ENCODE measurements around the gene ALPG. TPM values are rescaled to one million over a fixed set of nuclear protein-coding genes. Genes with fewer than 3 reads are reported as not detected.

Gene ALPG
- total and polyA plus RNA-seq, 2 donors (not counting 3 experiments of a cell fraction or from before 2014, with no cell fraction given), result not detected

DNA sequence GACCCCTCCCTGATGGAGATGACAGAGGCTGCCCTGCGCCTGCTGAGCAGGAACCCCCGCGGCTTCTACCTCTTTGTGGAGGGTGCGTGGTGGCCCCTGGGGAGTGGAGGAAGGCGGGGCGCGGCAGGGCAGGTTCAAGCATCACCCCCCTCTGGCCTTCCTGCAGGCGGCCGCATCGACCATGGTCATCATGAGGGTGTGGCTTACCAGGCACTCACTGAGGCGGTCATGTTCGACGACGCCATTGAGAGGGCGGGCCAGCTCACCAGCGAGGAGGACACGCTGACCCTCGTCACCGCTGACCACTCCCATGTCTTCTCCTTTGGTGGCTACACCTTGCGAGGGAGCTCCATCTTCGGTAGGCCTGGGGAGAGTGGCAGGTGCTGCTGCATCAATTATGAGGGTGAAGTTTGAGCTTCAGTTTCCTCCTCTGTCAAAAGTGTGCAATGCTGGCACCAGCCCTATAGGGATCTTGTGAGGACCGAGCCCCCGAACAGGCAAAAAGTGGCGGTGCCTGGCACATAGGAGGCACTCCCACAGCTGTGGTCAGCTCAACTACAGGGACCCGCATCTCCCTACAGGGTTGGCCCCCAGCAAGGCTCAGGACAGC, 51.5 kb downstream of the ALPG start:
- Histone ChIP-seq H3K4me1 (ENCODE audit: control insufficient read depth, extremely low read depth, insufficient read depth, low read length) (no peaks in the 10 kb centered on the region), H3K36me3 (ENCODE audit: control insufficient read depth in 2 of 2, extremely low read depth in 1 of 2, insufficient read depth in 2 of 2, low read length in 2 of 2) (no peaks in the 10 kb centered on the region), H3K4me2 (ENCODE audit: insufficient read depth, low read length) (no peak overlapping the region), H3K9me3 (replicated peaks; ENCODE audit: control insufficient read depth, insufficient read depth, low read length) (no peaks in the 10 kb centered on the region), H4K20me1 (replicated peaks; ENCODE audit: control insufficient read depth, extremely low read depth, insufficient read depth, low read length) (no peaks in the 10 kb centered on the region), H3K4me3 (replicated peaks in 1 of 3; ENCODE audit: insufficient read depth in 1 of 3, low read depth in 1 of 3, low read length in 3 of 3) (no peak overlapping the region), H3K27ac (ENCODE audit: insufficient read depth, low read depth, low read length) (no peak overlapping the region), H3K79me2 (ENCODE audit: control insufficient read depth, insufficient read depth, low read length) (no peaks in the 10 kb centered on the region), H3K9ac (replicated peaks; ENCODE audit: extremely low read depth, insufficient read depth, low read length) (no peak overlapping the region), H3K9me1 (replicated peaks; ENCODE audit: control insufficient read depth, extremely low read depth, insufficient read depth, low read length) (no peaks in the 10 kb centered on the region), H3K27me3 (ENCODE audit: control insufficient read depth in 2 of 2, insufficient read depth in 2 of 2, low read length in 2 of 2) (peaks cover 4 to 8% of the 10 kb centered on the region in 2 experiments), H2AFZ (ENCODE audit: low read depth, low read length) (no peak overlapping the region)
- intact Hi-C loops (cut with micrococcal nuclease), result no loop called here
- DNase-seq (ENCODE audit: low read depth, low spot score) (no peak), FAIRE-seq (no peak)
- dilution Hi-C loops (cut with MboI; ENCODE audit: extremely low pct_ligation_motif_present, low sequenced_read_pairs), result no loop called here
- no TSS peak for BruUV-seq (replicated peaks)
- ChIA-PET CTCF (interaction anchor here (1.0 kb wide), 1 partner anchor 64 kb away, joined by 3 read pairs; no protein-coding TSS in a partner anchor), POLR2A (no interaction called here)
- TF ChIP-seq EZH2 (IDR thresholded peaks at IDR 0.05; ENCODE audit: borderline replicate concordance, low read depth, low read length, severe bottlenecking) (no peak), JUN (IDR thresholded peaks at IDR 0.05; ENCODE audit: borderline replicate concordance, insufficient read depth, insufficient read length, low read depth) (no peak), FOS (IDR thresholded peaks at IDR 0.05; ENCODE audit: borderline replicate concordance, insufficient read depth, low read length) (no peak), GATA2 (IDR thresholded peaks at IDR 0.05; ENCODE audit: insufficient read depth, insufficient read length, low read depth, low read length) (no peak), MYC (IDR thresholded peaks at IDR 0.05; ENCODE audit: low read depth, low read length) (no peak), POLR2AphosphoS5 (IDR thresholded peaks at IDR 0.05; ENCODE audit: insufficient read depth, low read depth, low read length) (no peak), POLR2A (IDR thresholded peaks at IDR 0.05; ENCODE audit: low read depth, low read length) (no peak)
- TF ChIP-seq, protein P1, sequence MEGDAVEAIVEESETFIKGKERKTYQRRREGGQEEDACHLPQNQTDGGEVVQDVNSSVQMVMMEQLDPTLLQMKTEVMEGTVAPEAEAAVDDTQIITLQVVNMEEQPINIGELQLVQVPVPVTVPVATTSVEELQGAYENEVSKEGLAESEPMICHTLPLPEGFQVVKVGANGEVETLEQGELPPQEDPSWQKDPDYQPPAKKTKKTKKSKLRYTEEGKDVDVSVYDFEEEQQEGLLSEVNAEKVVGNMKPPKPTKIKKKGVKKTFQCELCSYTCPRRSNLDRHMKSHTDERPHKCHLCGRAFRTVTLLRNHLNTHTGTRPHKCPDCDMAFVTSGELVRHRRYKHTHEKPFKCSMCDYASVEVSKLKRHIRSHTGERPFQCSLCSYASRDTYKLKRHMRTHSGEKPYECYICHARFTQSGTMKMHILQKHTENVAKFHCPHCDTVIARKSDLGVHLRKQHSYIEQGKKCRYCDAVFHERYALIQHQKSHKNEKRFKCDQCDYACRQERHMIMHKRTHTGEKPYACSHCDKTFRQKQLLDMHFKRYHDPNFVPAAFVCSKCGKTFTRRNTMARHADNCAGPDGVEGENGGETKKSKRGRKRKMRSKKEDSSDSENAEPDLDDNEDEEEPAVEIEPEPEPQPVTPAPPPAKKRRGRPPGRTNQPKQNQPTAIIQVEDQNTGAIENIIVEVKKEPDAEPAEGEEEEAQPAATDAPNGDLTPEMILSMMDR (IDR thresholded peaks at IDR 0.05; ENCODE audit: extremely low read depth in 1 of 2, insufficient read depth in 1 of 2, low read depth in 1 of 2, low read length in 2 of 2), result no peak
- TF ChIP-seq, protein P2, sequence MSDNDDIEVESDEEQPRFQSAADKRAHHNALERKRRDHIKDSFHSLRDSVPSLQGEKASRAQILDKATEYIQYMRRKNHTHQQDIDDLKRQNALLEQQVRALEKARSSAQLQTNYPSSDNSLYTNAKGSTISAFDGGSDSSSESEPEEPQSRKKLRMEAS (IDR thresholded peaks at IDR 0.05; ENCODE audit: insufficient read depth, insufficient read length), result no peak

All from endothelial cell of umbilical vein (primary cell).